ENCODE results near the gene SCN3A.

DNA sequence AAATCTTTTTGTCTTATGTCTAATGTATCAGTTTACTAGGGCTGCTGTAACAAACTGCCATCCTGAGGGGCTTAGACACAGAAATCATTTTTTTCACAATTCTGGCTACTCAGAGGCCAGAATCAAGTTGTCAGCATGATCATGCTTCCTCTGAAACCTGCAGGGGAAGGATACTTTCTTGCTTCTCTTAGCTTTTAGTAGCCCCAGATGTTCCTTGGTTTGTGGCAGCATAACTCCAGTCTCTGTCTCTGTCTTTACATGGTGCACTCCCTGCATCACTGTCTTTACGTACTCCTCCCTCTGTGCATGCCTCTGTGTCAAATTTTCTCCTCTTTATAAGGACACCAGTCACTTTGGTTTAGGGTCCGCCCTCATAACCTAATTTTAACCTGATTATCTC is 2.0 kb upstream of the SCN3A start:
- TF ChIP-seq ZNF12 (CRISPR knock-in tag; IDR thresholded peaks at IDR 0.05) (no peak), TBP (CRISPR knock-in tag; IDR thresholded peaks at IDR 0.05) (no peak), TARDBP (CRISPR knock-in tag; IDR thresholded peaks at IDR 0.05) (no peak), POLR2AphosphoS5 (IDR thresholded peaks at IDR 0.05; ENCODE audit: low read depth, low read length) (no peak), SP1 (IDR thresholded peaks at IDR 0.05) (no peak), SP1 (CRISPR knock-in tag; IDR thresholded peaks at IDR 0.05) (no peak)
- TF ChIP-seq, protein P1, sequence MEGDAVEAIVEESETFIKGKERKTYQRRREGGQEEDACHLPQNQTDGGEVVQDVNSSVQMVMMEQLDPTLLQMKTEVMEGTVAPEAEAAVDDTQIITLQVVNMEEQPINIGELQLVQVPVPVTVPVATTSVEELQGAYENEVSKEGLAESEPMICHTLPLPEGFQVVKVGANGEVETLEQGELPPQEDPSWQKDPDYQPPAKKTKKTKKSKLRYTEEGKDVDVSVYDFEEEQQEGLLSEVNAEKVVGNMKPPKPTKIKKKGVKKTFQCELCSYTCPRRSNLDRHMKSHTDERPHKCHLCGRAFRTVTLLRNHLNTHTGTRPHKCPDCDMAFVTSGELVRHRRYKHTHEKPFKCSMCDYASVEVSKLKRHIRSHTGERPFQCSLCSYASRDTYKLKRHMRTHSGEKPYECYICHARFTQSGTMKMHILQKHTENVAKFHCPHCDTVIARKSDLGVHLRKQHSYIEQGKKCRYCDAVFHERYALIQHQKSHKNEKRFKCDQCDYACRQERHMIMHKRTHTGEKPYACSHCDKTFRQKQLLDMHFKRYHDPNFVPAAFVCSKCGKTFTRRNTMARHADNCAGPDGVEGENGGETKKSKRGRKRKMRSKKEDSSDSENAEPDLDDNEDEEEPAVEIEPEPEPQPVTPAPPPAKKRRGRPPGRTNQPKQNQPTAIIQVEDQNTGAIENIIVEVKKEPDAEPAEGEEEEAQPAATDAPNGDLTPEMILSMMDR (CRISPR knock-in tag; IDR thresholded peaks at IDR 0.05), result no peak

All from HepG2 (cell line).